GM18502 (cell line): ENCODE data around the gene SNAPC3.
"Not testable (repeated sequence)": the region's sequence is repeated elsewhere in the genome, so short reads cannot be mapped to it uniquely, and the experiment has no call there.

Experiments used
- ATAC-seq: cut with Tn5 transposase; IDR thresholded peaks from one replicate; pipeline ENCODE4 v1.9.1; 2021; ENCODE audit warnings: mild to moderate bottlenecking; ENCODE audit not compliant: unreplicated experiment, poor library complexity

Gene SNAPC3

GRCh38 chr9:15421990-15422371 lies 695 bp upstream of the SNAPC3 start:
- no peak for ATAC-seq

GRCh38 chr9:15423231-15423985 lies 732 bp downstream of the SNAPC3 start:
- ATAC-seq: no peak

- ATAC-seq: peak; percentile 51
These were observed 3.3 kb downstream of the SNAPC3 start for GRCh38 chr9:15426019-15426418.

- not testable (repeated sequence) for ATAC-seq
These were observed 5.0 kb downstream of the SNAPC3 start for GRCh38 chr9:15427702-15428101.

GRCh38 chr9:15430920-15431844 lies 8.5 kb downstream of the SNAPC3 start:
- no peak for ATAC-seq

- no peak for ATAC-seq
These were observed 10.5 kb downstream of the SNAPC3 start for GRCh38 chr9:15433191-15433590.

GRCh38 chr9:15433661-15434060 lies 11.0 kb downstream of the SNAPC3 start:
- ATAC-seq: peak; percentile 76

GRCh38 chr9:15438891-15439290 lies 16.2 kb downstream of the SNAPC3 start:
- ATAC-seq: no peak

- not testable (repeated sequence) for ATAC-seq
These were observed 19.2 kb downstream of the SNAPC3 start for GRCh38 chr9:15441841-15442240.

GRCh38 chr9:15442264-15442663 lies 19.6 kb downstream of the SNAPC3 start:
- not testable (repeated sequence) for ATAC-seq

- no peak for ATAC-seq
These were observed 21.5 kb downstream of the SNAPC3 start for GRCh38 chr9:15444141-15444540.

GRCh38 chr9:15453956-15454355 lies 31.3 kb downstream of the SNAPC3 start:
- no peak for ATAC-seq

GRCh38 chr9:15461056-15461455 lies 38.4 kb downstream of the SNAPC3 start:
- ATAC-seq: no peak

- no peak for ATAC-seq
These were observed 38.9 kb downstream of the SNAPC3 start for GRCh38 chr9:15461601-15462000.

GRCh38 chr9:15468145-15468544 lies 45.5 kb downstream of the SNAPC3 start:
- no peak for ATAC-seq

GRCh38 chr9:15469406-15469805 lies 46.7 kb downstream of the SNAPC3 start:
- ATAC-seq: no peak

GRCh38 chr9:15469862-15470261 lies 47.2 kb downstream of the SNAPC3 start:
- no peak for ATAC-seq

GRCh38 chr9:15475923-15476536 lies 53.4 kb downstream of the SNAPC3 start:
- ATAC-seq: peak; percentile 75

GRCh38 chr9:15480028-15480427 lies 57.4 kb downstream of the SNAPC3 start:
- ATAC-seq: no peak

- ATAC-seq: no peak
These were observed 59.5 kb downstream of the SNAPC3 start for GRCh38 chr9:15482146-15482545.

- ATAC-seq: peak; percentile 47
These were observed 62.1 kb downstream of the SNAPC3 start for GRCh38 chr9:15484802-15485201.
